HG02610 (cell line): ENCODE measurements around the gene KCNK2.
"Not testable (repeated sequence)": the region's sequence is repeated elsewhere in the genome, so short reads cannot be mapped to it uniquely, and the experiment has no call there.

ENCODE experiments used
- ATAC-seq: cut with Tn5 transposase; IDR thresholded peaks from one replicate; pipeline ENCODE4 v1.9.1; 2021; ENCODE audit warnings: mild to moderate bottlenecking, moderate library complexity; ENCODE audit not compliant: unreplicated experiment

KCNK2 gene

GRCh38 chr1:215147024-215147423, 64.5 kb downstream of the KCNK2 start:
- no peak for ATAC-seq

GRCh38 chr1:215151841-215152549, 69.5 kb downstream of the KCNK2 start:
- ATAC-seq = no peak

- no peak for ATAC-seq
Measured at GRCh38 chr1:215156232-215156631, 73.7 kb downstream of the KCNK2 start.

GRCh38 chr1:215160351-215160750, 77.8 kb downstream of the KCNK2 start:
- no peak for ATAC-seq

- ATAC-seq = not testable (repeated sequence)
Measured at GRCh38 chr1:215163144-215163543, 80.6 kb downstream of the KCNK2 start.

- ATAC-seq = no peak
Measured at GRCh38 chr1:215166886-215167285, 84.3 kb downstream of the KCNK2 start.

GRCh38 chr1:215181518-215181917, 99.0 kb downstream of the KCNK2 start:
- no peak for ATAC-seq

- no peak for ATAC-seq
Measured at GRCh38 chr1:215185067-215185620, 102.6 kb downstream of the KCNK2 start.

GRCh38 chr1:215188302-215188950, 105.9 kb downstream of the KCNK2 start:
- ATAC-seq = no peak

- ATAC-seq = no peak
Measured at GRCh38 chr1:215192306-215192705, 109.8 kb downstream of the KCNK2 start.

- no peak for ATAC-seq
Measured at GRCh38 chr1:215198021-215198420, 115.5 kb downstream of the KCNK2 start.

- no peak for ATAC-seq
Measured at GRCh38 chr1:215200121-215200520, 117.6 kb downstream of the KCNK2 start.

GRCh38 chr1:215201283-215201682, 118.7 kb downstream of the KCNK2 start:
- ATAC-seq = no peak

- no peak for ATAC-seq
Measured at GRCh38 chr1:215202868-215203267, 120.3 kb downstream of the KCNK2 start.

GRCh38 chr1:215210167-215210566, 127.6 kb downstream of the KCNK2 start:
- ATAC-seq = no peak

GRCh38 chr1:215215846-215216245, 133.3 kb downstream of the KCNK2 start:
- ATAC-seq = no peak

GRCh38 chr1:215219372-215219771, 136.8 kb downstream of the KCNK2 start:
- ATAC-seq = no peak

GRCh38 chr1:215220346-215220745, 137.8 kb downstream of the KCNK2 start:
- ATAC-seq = no peak

GRCh38 chr1:215226757-215227156, 144.2 kb downstream of the KCNK2 start:
- ATAC-seq = no peak

GRCh38 chr1:215228193-215228592, 145.7 kb downstream of the KCNK2 start:
- ATAC-seq = no peak

GRCh38 chr1:215241451-215241850, 158.9 kb downstream of the KCNK2 start:
- no peak for ATAC-seq

GRCh38 chr1:215243345-215244054, 161.0 kb downstream of the KCNK2 start:
- ATAC-seq = no peak
